Esophagus muscularis mucosa (tissue), 4 donors: ENCODE data around the gene G6PC3. TPM values are rescaled to one million over a fixed set of nuclear protein-coding genes. Genes with fewer than 3 reads are reported as not detected.
"Not testable (repeated sequence)": the region's sequence is repeated elsewhere in the genome, so short reads cannot be mapped to it uniquely, and the experiment has no call there.

Experiments
- DNase-seq: peaks from one replicate; pipeline ENCODE4 v3.0.0-alpha.2; 2017; ENCODE audit errors: extremely low spot score
- H3K27ac ChIP-seq, 4 donors: fragments of 200-600 bp; sonication (generic); replicated peaks in 1 of 4; 1 replicate in 3 of 4; 2 replicates in 1 of 4; pipeline ENCODE4 v1.5.1; 2016 to 2019; ENCODE audit warnings: mild to moderate bottlenecking in 1 of 4
- H3K27me3 ChIP-seq, 4 donors: fragments of 200-600 bp; sonication (generic); one replicate each; pipeline versions ENCODE4 v1.5.1 to v1.6.0; 2016 to 2019
- H3K36me3 ChIP-seq, 4 donors: fragments of 200-600 bp; sonication (generic); one replicate each; pipeline ENCODE4 v1.5.1; 2016 to 2019
- H3K4me1 ChIP-seq, 4 donors: fragments of 200-600 bp; sonication (generic); one replicate each; pipeline ENCODE4 v1.5.1; 2016 to 2019
- H3K4me3 ChIP-seq, 4 donors: fragments of 200-600 bp; sonication (generic); 1 replicate in 2 of 4; 2 replicates in 2 of 4; pipeline ENCODE4 v1.5.1; 2016 to 2019; ENCODE audit warnings: mild to moderate bottlenecking in 4 of 4, moderate library complexity in 1 of 4
- H3K9me3 ChIP-seq, 4 donors: fragments of 200-600 bp; sonication (generic); 1 replicate in 3 of 4; 2 replicates in 1 of 4; pipeline ENCODE4 v1.5.1; 2016 to 2019
- CTCF ChIP-seq, 3 experiments: fragments of 200-600 bp in 2 of 3; fragments of 450-650 bp in 1 of 3; sonication (generic) in 2 of 3; IDR thresholded peaks; one replicate each; pipeline ENCODE4 v1.5.1; 2017 to 2019; ENCODE audit warnings: antibody characterized with exemption in 3 of 3, mild to moderate bottlenecking in 2 of 3, moderate library complexity in 1 of 3
- EP300 ChIP-seq: sonication (generic); formaldehyde crosslinking; IDR thresholded peaks from one replicate; pipeline ENCODE4 v1.6.1; 2017; ENCODE audit warnings: antibody characterized with exemption
- POLR2A ChIP-seq: fragments of 450-650 bp; IDR thresholded peaks from one replicate; pipeline ENCODE4 v1.6.1; 2017; ENCODE audit warnings: antibody characterized with exemption, moderate library complexity, mild to moderate bottlenecking, low read depth
- POLR2AphosphoS5 ChIP-seq, 2 donors: sonication (generic); formaldehyde crosslinking; IDR thresholded peaks; one replicate each; pipeline ENCODE4 v1.6.1; 2017; ENCODE audit warnings: antibody characterized with exemption in 2 of 2
- WGBS: methylation state at CpG from one replicate; pipeline ENCODE4 v1.1.5; 2018; 5-methylcytosine and 5-hydroxymethylcytosine counted together
- intact Hi-C: fragments of 100-400 bp; cut with DNase I; formaldehyde crosslinking; loops from one replicate; pipeline ENCODE4 v1.15.1; 2023
- total RNA-seq, 4 donors: library from RNA; depleted of rRNA; stranded (reverse); fragments of >200 nt; gene quantifications; one replicate each; pipeline versions ENCODE4 v1.1.0 to v1.2.1, GENCODE V29; 2016

Gene G6PC3
- total RNA-seq = 10 to 100 TPM; 23.9 to 37.5 (median 30.7) TPM

GRCh38 chr17:44070455-44071197 is at the start of gene G6PC3:
G6PC3 (plus strand) TSS chr17:44070735; CDS start chr17:44070966, 231 bp downstream.
- peaks cover 8 to 22% (median 21%) of the 10 kb centered on the region in 4 donors for H3K36me3 ChIP-seq
- intact Hi-C loops = loop anchor here (5.0 kb wide), 1 partner anchor 42 kb away; no protein-coding TSS in a partner anchor
- peak within 1 kb of the TSS; percentile 87 to 93 (median 92) for H3K27ac ChIP-seq
- peak; percentile 97 for DNase-seq
- TF ChIP-seq CTCF (IDR thresholded peaks at IDR 0.05) = peak in 2 of 3 experiments; percentile 23 to 38
- TF ChIP-seq POLR2A = peak; percentile 66
- no peak for TF ChIP-seq EP300
- peak; percentile 96 to 99 for TF ChIP-seq POLR2AphosphoS5 (IDR thresholded peaks at IDR 0.05)
- no peaks in the 10 kb centered on the region for H3K27me3 ChIP-seq
- under 1% methylated on average over 36 of the region's 53 CpGs for WGBS
- peaks cover 31 to 64% (median 51%) of the 10 kb centered on the region in 4 donors for H3K4me1 ChIP-seq
- peak within 1 kb of the TSS; percentile 67 to 81 (median 72) for H3K4me3 ChIP-seq
- no peaks in the 10 kb centered on the region for H3K9me3 ChIP-seq

- 93% methylated on average over 7 of the region's 7 CpGs for WGBS
- not testable (repeated sequence) for H3K9me3 ChIP-seq
Measured at GRCh38 chr17:44021227-44021626, 49.3 kb upstream of the G6PC3 start.

GRCh38 chr17:44022246-44022645 is 48.3 kb upstream of the G6PC3 start:
- intact Hi-C loops = no loop called here
- DNase-seq = no peak
- Histone ChIP-seq H3K27ac (no peak overlapping the region), H3K4me3 (no peak overlapping the region), H3K27me3 (no peaks in the 10 kb centered on the region), H3K9me3 (no peaks in the 10 kb centered on the region), H3K36me3 (peaks cover 0 to 34% (median 19%) of the 10 kb centered on the region in 4 donors), H3K4me1 (no peaks in the 10 kb centered on the region)
- 100% methylated on average over 2 of the region's 2 CpGs for WGBS
- TF ChIP-seq CTCF (IDR thresholded peaks at IDR 0.05) = no peak
- no peak for TF ChIP-seq POLR2AphosphoS5 (IDR thresholded peaks at IDR 0.05)
- no peak for TF ChIP-seq POLR2A
- no peak for TF ChIP-seq EP300

More at GRCh38 chr17:44021227-44021626, 49.3 kb upstream of the G6PC3 start:
- DNase-seq, H3K4me1 ChIP-seq, H3K4me3 ChIP-seq, H3K27ac ChIP-seq, H3K27me3 ChIP-seq, intact Hi-C loops: not testable (repeated sequence)
- H3K36me3 ChIP-seq = peaks cover 0 to 34% (median 19%) of the 10 kb centered on the region in 4 donors

- intact Hi-C loops = no loop called here
- TF ChIP-seq CTCF (IDR thresholded peaks at IDR 0.05) (no peak), POLR2A (no peak), EP300 (no peak)
- Histone ChIP-seq H3K27ac (no peak overlapping the region), H3K9me3 (no peaks in the 10 kb centered on the region), H3K27me3 (no peaks in the 10 kb centered on the region), H3K4me1 (no peaks in the 10 kb centered on the region), H3K4me3 (no peak overlapping the region), H3K36me3 (peaks cover 3 to 39% (median 21%) of the 10 kb centered on the region in 4 donors)
- 93% methylated on average over 21 of the region's 22 CpGs for WGBS
- no peak for DNase-seq
Measured at GRCh38 chr17:44023545-44024270, 46.8 kb upstream of the G6PC3 start.

GRCh38 chr17:44024271-44024663 is 46.3 kb upstream of the G6PC3 start:
- Histone ChIP-seq H3K36me3 (peaks cover 6 to 44% (median 21%) of the 10 kb centered on the region in 4 donors), H3K27me3 (no peaks in the 10 kb centered on the region), H3K27ac (no peak overlapping the region), H3K9me3 (no peaks in the 10 kb centered on the region), H3K4me3 (no peak overlapping the region), H3K4me1 (no peaks in the 10 kb centered on the region)
- TF ChIP-seq EP300 (no peak), POLR2A (no peak), CTCF (IDR thresholded peaks at IDR 0.05) (no peak), POLR2AphosphoS5 (IDR thresholded peaks at IDR 0.05) (no peak)
- 80% methylated on average over 1 of the region's 6 CpGs for WGBS
- DNase-seq = no peak
- intact Hi-C loops = no loop called here
